ENCODE measurements around the gene CCL17.

CCL17 gene

GRCh38 chr16:57427307-57427706 lies 22.7 kb downstream of the CCL17 start:
- no peak overlapping the region for H3K9ac ChIP-seq
- H3K36me3 ChIP-seq (ENCODE audit: insufficient read depth), result no peaks in the 10 kb centered on the region
- H2AFZ ChIP-seq (ENCODE audit: low read depth), result no peak overlapping the region
- no peaks in the 10 kb centered on the region for H3K79me2 ChIP-seq (ENCODE audit: insufficient read depth, low read depth)
- no peak overlapping the region for H3K27ac ChIP-seq
- TF ChIP-seq, protein P1, sequence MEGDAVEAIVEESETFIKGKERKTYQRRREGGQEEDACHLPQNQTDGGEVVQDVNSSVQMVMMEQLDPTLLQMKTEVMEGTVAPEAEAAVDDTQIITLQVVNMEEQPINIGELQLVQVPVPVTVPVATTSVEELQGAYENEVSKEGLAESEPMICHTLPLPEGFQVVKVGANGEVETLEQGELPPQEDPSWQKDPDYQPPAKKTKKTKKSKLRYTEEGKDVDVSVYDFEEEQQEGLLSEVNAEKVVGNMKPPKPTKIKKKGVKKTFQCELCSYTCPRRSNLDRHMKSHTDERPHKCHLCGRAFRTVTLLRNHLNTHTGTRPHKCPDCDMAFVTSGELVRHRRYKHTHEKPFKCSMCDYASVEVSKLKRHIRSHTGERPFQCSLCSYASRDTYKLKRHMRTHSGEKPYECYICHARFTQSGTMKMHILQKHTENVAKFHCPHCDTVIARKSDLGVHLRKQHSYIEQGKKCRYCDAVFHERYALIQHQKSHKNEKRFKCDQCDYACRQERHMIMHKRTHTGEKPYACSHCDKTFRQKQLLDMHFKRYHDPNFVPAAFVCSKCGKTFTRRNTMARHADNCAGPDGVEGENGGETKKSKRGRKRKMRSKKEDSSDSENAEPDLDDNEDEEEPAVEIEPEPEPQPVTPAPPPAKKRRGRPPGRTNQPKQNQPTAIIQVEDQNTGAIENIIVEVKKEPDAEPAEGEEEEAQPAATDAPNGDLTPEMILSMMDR (conservative IDR thresholded peaks at IDR 0.05; ENCODE audit: low read depth, low read length), result no peak
- H3K4me1 ChIP-seq (ENCODE audit: low read depth, poor library complexity, severe bottlenecking), result no peaks in the 10 kb centered on the region
- no peak overlapping the region for H3K4me3 ChIP-seq (IDR thresholded peaks at IDR 0.05; ENCODE audit: insufficient read depth, low read depth, low read length)
- no peaks in the 10 kb centered on the region for H3K27me3 ChIP-seq (ENCODE audit: insufficient read depth, low read depth)
- no peak overlapping the region for H3K4me2 ChIP-seq
- no peaks in the 10 kb centered on the region for H4K20me1 ChIP-seq (ENCODE audit: insufficient read depth)

DNA sequence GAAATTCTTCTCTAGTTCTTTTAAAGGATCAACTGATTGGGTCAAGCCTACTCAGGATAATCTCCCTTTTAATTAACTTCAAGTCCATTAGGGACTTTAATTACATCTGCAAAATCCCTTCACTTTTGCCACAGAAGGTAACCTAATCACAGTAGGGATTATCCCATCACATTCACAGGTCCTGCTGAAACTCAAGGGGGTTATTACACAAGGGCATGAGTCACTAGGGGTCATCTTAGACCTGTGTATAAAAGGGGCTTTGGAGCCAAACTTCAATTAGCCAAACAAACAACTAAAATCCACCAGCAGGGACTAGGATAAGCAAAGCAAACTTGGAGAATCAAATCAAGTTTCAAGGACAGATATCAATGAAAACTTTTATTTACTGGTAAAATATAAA lies 23.3 kb downstream of the CCL17 start:
- H3K4me3 ChIP-seq (IDR thresholded peaks at IDR 0.05; ENCODE audit: insufficient read depth, low read depth, low read length), result no peak overlapping the region
- H3K9ac ChIP-seq, result no peak overlapping the region
- no peak overlapping the region for H3K27ac ChIP-seq
- no peaks in the 10 kb centered on the region for H3K27me3 ChIP-seq (ENCODE audit: insufficient read depth, low read depth)
- no peaks in the 10 kb centered on the region for H3K4me1 ChIP-seq (ENCODE audit: low read depth, poor library complexity, severe bottlenecking)
- TF ChIP-seq, protein P1 (conservative IDR thresholded peaks at IDR 0.05; ENCODE audit: low read depth, low read length), result no peak
- H4K20me1 ChIP-seq (ENCODE audit: insufficient read depth), result no peaks in the 10 kb centered on the region
- H3K36me3 ChIP-seq (ENCODE audit: insufficient read depth), result 0 out of 2 replicates have a peak, but pooled peaks cover 2% of the 10 kb centered on the region
- H2AFZ ChIP-seq (ENCODE audit: low read depth), result no peak overlapping the region
- H3K79me2 ChIP-seq (ENCODE audit: insufficient read depth, low read depth), result no peaks in the 10 kb centered on the region
- H3K4me2 ChIP-seq, result no peak overlapping the region

DNA sequence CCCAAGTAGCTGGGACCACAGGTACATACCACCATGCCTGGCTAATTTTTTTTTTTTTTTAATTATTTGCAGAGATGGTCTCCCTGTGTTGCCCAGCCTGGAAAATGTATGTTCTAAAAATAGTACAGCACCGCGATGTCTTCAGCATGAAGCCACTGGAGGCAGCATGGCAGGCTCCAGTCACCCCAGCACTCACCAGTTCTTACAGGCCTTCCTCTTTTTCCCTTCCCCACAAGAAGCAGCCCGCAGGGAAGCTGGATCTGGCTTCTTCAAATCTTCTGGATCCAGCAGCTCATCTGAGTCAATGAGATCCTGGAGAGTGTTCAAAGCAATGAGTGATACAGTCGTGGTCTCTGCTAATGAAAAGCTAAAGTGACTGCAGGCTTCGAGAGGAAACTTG lies 26.4 kb downstream of the CCL17 start:
- Histone ChIP-seq H3K4me3 (IDR thresholded peaks at IDR 0.05; ENCODE audit: insufficient read depth, low read depth, low read length) (no peak overlapping the region), H3K27ac (no peak overlapping the region), H2AFZ (ENCODE audit: low read depth) (no peak overlapping the region), H3K36me3 (ENCODE audit: insufficient read depth) (0 out of 2 replicates have a peak, but pooled peaks cover 3% of the 10 kb centered on the region), H3K9ac (no peak overlapping the region), H3K79me2 (ENCODE audit: insufficient read depth, low read depth) (no peaks in the 10 kb centered on the region), H3K27me3 (ENCODE audit: insufficient read depth, low read depth) (no peaks in the 10 kb centered on the region), H3K4me1 (ENCODE audit: low read depth, poor library complexity, severe bottlenecking) (no peaks in the 10 kb centered on the region), H4K20me1 (ENCODE audit: insufficient read depth) (no peaks in the 10 kb centered on the region), H3K4me2 (no peak overlapping the region)
- TF ChIP-seq, protein P1 (conservative IDR thresholded peaks at IDR 0.05; ENCODE audit: low read depth, low read length), result no peak

- 0 out of 2 replicates have a peak, but pooled peaks cover 9% of the 10 kb centered on the region for H3K36me3 ChIP-seq (ENCODE audit: insufficient read depth)
- H3K27me3 ChIP-seq (ENCODE audit: insufficient read depth, low read depth), result no peaks in the 10 kb centered on the region
- H3K9ac ChIP-seq, result no peak overlapping the region
Measured at GRCh38 chr16:57432505-57432904, 27.9 kb downstream of the CCL17 start.

More at GRCh38 chr16:57432505-57432904, 27.9 kb downstream of the CCL17 start:
- Histone ChIP-seq H3K4me1 (ENCODE audit: low read depth, poor library complexity, severe bottlenecking) (no peaks in the 10 kb centered on the region), H4K20me1 (ENCODE audit: insufficient read depth) (no peaks in the 10 kb centered on the region), H2AFZ (ENCODE audit: low read depth) (no peak overlapping the region), H3K4me3 (IDR thresholded peaks at IDR 0.05; ENCODE audit: insufficient read depth, low read depth, low read length) (no peak overlapping the region), H3K4me2 (no peak overlapping the region), H3K27ac (no peak overlapping the region), H3K79me2 (ENCODE audit: insufficient read depth, low read depth) (no peaks in the 10 kb centered on the region)
- TF ChIP-seq, protein P1 (conservative IDR thresholded peaks at IDR 0.05; ENCODE audit: low read depth, low read length), result no peak
